ENCODE results near the gene SERPINB13. TPM values are rescaled to one million over a fixed set of nuclear protein-coding genes. Genes with fewer than 3 reads are reported as not detected.

The SERPINB13 gene
- total RNA-seq: not detected
- polyA plus RNA-seq: under 1 TPM in 1 of 3 donors, not detected in 2; 0.10 TPM
- long read RNA-seq, donor 1: 0 reads
- long read RNA-seq, donor 2: 0 reads
- long read RNA-seq, donor 3: 0 reads
- long read RNA-seq, donor 4: 0 reads
- long read RNA-seq, donor 5: 0 reads
- long read RNA-seq, donor 6: 0 reads
- long read RNA-seq, donor 7: 0 reads
- long read RNA-seq, donor 8: 0 reads
- long read RNA-seq, donor 9: 0 reads
- long read RNA-seq, donor 10: 0 reads

GRCh38 chr18:63586966-63587365 is at the start of gene SERPINB13:
Gene SERPINB13, plus strand, starts transcription at chr18:63587343. Its CDS starts 1,325 bp downstream, at chr18:63588668.
- 74 to 89% (median 86%) methylated on average over 4 of the region's 4 CpGs for WGBS, 4 donors
- Histone ChIP-seq H3K27me3 (peaks cover 4% of the 10 kb centered on the region), H3K4me3 (no peak within 1 kb of the TSS), H3K9me3 (replicated peaks in 1 of 3) (no peaks in the 10 kb centered on the region), H3K36me3 (replicated peaks in 1 of 2) (no peaks in the 10 kb centered on the region), H3K4me1 (replicated peaks in 1 of 2) (no peaks in the 10 kb centered on the region), H3K27ac (no peak within 1 kb of the TSS)
- no peak for TF ChIP-seq POLR2A (IDR thresholded peaks at IDR 0.05)
- TF ChIP-seq CTCF (IDR thresholded peaks at IDR 0.05): no peak
- intact Hi-C loops (cut with DNase I): no loop called here
- DNase-seq: no peak

GRCh38 chr18:63539904-63540510 is 47.1 kb upstream of the SERPINB13 start:
- DNase-seq: no peak
- WGBS, 4 donors: 52 to 59% (median 57%) methylated on average over 3 of the region's 3 CpGs
- no peaks in the 10 kb centered on the region for H3K36me3 ChIP-seq (replicated peaks in 1 of 2)
- H3K27ac ChIP-seq: no peak overlapping the region
- H3K27me3 ChIP-seq: no peaks in the 10 kb centered on the region
- intact Hi-C loops (cut with DNase I): no loop called here
- H3K4me1 ChIP-seq (replicated peaks in 1 of 2): peaks cover 0 to 1% of the 10 kb centered on the region in 2 donors
- TF ChIP-seq POLR2A (IDR thresholded peaks at IDR 0.05) (no peak), CTCF (IDR thresholded peaks at IDR 0.05) (no peak)
- H3K4me3 ChIP-seq: no peak overlapping the region
- H3K9me3 ChIP-seq (replicated peaks in 1 of 3): no peaks in the 10 kb centered on the region

GRCh38 chr18:63542069-63542468 is 45.1 kb upstream of the SERPINB13 start, which contains the start of gene SERPINB12:
Gene SERPINB12, plus strand, starts transcription at chr18:63542369. Its CDS starts 13,791 bp downstream, at chr18:63556160.
- 79 to 86% (median 81%) methylated on average over 1 of the region's 1 CpG for WGBS, 4 donors
- Histone ChIP-seq H3K27ac (no peak within 1 kb of the TSS), H3K4me3 (no peak within 1 kb of the TSS), H3K27me3 (no peaks in the 10 kb centered on the region), H3K4me1 (replicated peaks in 1 of 2) (peaks cover 0 to 5% of the 10 kb centered on the region in 2 donors), H3K36me3 (replicated peaks in 1 of 2) (no peaks in the 10 kb centered on the region), H3K9me3 (replicated peaks in 1 of 3) (no peaks in the 10 kb centered on the region)
- intact Hi-C loops (cut with DNase I): no loop called here
- DNase-seq: no peak
- TF ChIP-seq POLR2A (IDR thresholded peaks at IDR 0.05) (no peak), CTCF (IDR thresholded peaks at IDR 0.05) (no peak)

- TF ChIP-seq CTCF (IDR thresholded peaks at IDR 0.05) (no peak), POLR2A (IDR thresholded peaks at IDR 0.05) (no peak)
- no peak overlapping the region for H3K27ac ChIP-seq
- peaks cover 7% of the 10 kb centered on the region for H3K27me3 ChIP-seq
- no peak for DNase-seq
- no peak overlapping the region for H3K4me3 ChIP-seq
- peaks cover 0 to 5% of the 10 kb centered on the region in 2 donors for H3K4me1 ChIP-seq (replicated peaks in 1 of 2)
- H3K36me3 ChIP-seq (replicated peaks in 1 of 2): no peaks in the 10 kb centered on the region
- no peaks in the 10 kb centered on the region for H3K9me3 ChIP-seq (replicated peaks in 1 of 3)
- WGBS, 4 donors: 79 to 87% (median 84%) methylated on average over 2 of the region's 2 CpGs
- intact Hi-C loops (cut with DNase I): no loop called here
Measured at GRCh38 chr18:63544017-63544416, 43.1 kb upstream of the SERPINB13 start.

Data from adrenal gland (tissue), 19 donors.